HepG2 (cell line): ENCODE results near the gene SIGLEC10. TPM values are rescaled to one million over a fixed set of nuclear protein-coding genes. Genes with fewer than 3 reads are reported as not detected.
A peak's percentile ranks its signal among the peaks of the same experiment; 100 is the strongest.

ENCODE experiments used
- CCAR2 ChIP-seq: fragments of 200-400 bp; formaldehyde crosslinking; optimal IDR thresholded peaks from 2 replicates; pipeline ENCODE3; 2018; ENCODE audit warnings: low read depth, mild to moderate bottlenecking, low read length, moderate library complexity
- DNMT1 ChIP-seq: sonication (generic); formaldehyde crosslinking; IDR thresholded peaks from 2 replicates; pipeline ENCODE4 v1.5.1; 2020; ENCODE audit warnings: mild to moderate bottlenecking, missing genetic modification reagents
- GTF2F1 ChIP-seq: fragments of 150-350 bp; IDR thresholded peaks from 2 replicates; pipeline ENCODE4 v1.6.1; 2014; ENCODE audit warnings: low read length
- HNRNPUL1 ChIP-seq: fragments of 200-400 bp; formaldehyde crosslinking; IDR thresholded peaks from 2 replicates; pipeline ENCODE4 v1.6.1; 2017; ENCODE audit warnings: low read depth, mild to moderate bottlenecking, low read length, moderate library complexity
- HOXA9 ChIP-seq: sonication (generic); formaldehyde crosslinking; IDR thresholded peaks from 2 replicates; pipeline ENCODE4 v1.8.1; 2022; ENCODE audit warnings: missing genetic modification reagents, mild to moderate bottlenecking, moderate library complexity, borderline replicate concordance
- MYNN ChIP-seq: sonication (generic); formaldehyde crosslinking; IDR thresholded peaks from 2 replicates; pipeline ENCODE4 v1.4.0; 2020; ENCODE audit warnings: mild to moderate bottlenecking, low read depth, missing genetic modification reagents
- REPIN1 ChIP-seq: sonication (generic); formaldehyde crosslinking; IDR thresholded peaks from 2 replicates; pipeline ENCODE4 v1.8.0; 2022; ENCODE audit warnings: missing genetic modification reagents, low read depth, mild to moderate bottlenecking, borderline replicate concordance
- TMF1 ChIP-seq: sonication (generic); formaldehyde crosslinking; IDR thresholded peaks from 2 replicates; pipeline ENCODE4 v1.8.1; 2022; ENCODE audit warnings: low read depth, missing genetic modification reagents
- ZNF343 ChIP-seq: sonication (generic); formaldehyde crosslinking; IDR thresholded peaks from 2 replicates; pipeline ENCODE4 v1.4.0; 2020; ENCODE audit warnings: mild to moderate bottlenecking, missing genetic modification reagents
- ZNF468 ChIP-seq: sonication (generic); formaldehyde crosslinking; IDR thresholded peaks from 2 replicates; pipeline ENCODE4 v1.8.0; 2022; ENCODE audit warnings: mild to moderate bottlenecking, moderate library complexity, missing genetic modification reagents
- ZNF543 ChIP-seq: sonication (generic); formaldehyde crosslinking; IDR thresholded peaks from 2 replicates; pipeline ENCODE4 v1.4.0; 2020; ENCODE audit warnings: mild to moderate bottlenecking, missing genetic modification reagents
- ZNF557 ChIP-seq: sonication (generic); formaldehyde crosslinking; IDR thresholded peaks from 2 replicates; pipeline ENCODE4 v1.4.0; 2020; ENCODE audit warnings: missing genetic modification reagents
- ZNF589 ChIP-seq: sonication (generic); formaldehyde crosslinking; conservative IDR thresholded peaks from 2 replicates; pipeline ENCODE4 v1.8.0; 2022; ENCODE audit warnings: mild to moderate bottlenecking, moderate library complexity, missing genetic modification reagents
- ZNF747 ChIP-seq: sonication (generic); formaldehyde crosslinking; IDR thresholded peaks from 2 replicates; pipeline ENCODE4 v1.8.1; 2023; ENCODE audit warnings: missing genetic modification reagents, mild to moderate bottlenecking, borderline replicate concordance
- ZSCAN12 ChIP-seq: sonication (generic); formaldehyde crosslinking; IDR thresholded peaks from 2 replicates; pipeline ENCODE4 v1.9.0; 2021; ENCODE audit warnings: mild to moderate bottlenecking, missing genetic modification reagents
- polyA plus RNA-seq, 8 experiments: library from polyadenylated mRNA; depleted of rRNA in 3 of 8; stranded (reverse) in 7 of 8; unstranded in 1 of 8; fragments of >200 nt; fragmentation: Illumina TruSeq in 4 of 8; extraction: Trizol in 4 of 8; gene quantifications; 2 replicates each; pipeline versions ENCODE4 v1.2.1 to v1.2.3, GENCODE V29; 2011 to 2016; ENCODE audit warnings: low read depth in 4 of 8, missing spikeins in 1 of 8, mixed read lengths in 1 of 8; ENCODE audit not compliant: insufficient read depth in 1 of 8
- total RNA-seq, 5 experiments: library from RNA; depleted of rRNA; stranded (reverse); fragments of >200 nt; fragmentation: Illumina TruSeq; extraction: Trizol; gene quantifications; 2 replicates each; pipeline ENCODE4 v1.2.3, GENCODE V29; 2016; ENCODE audit warnings: low read depth in 1 of 5
- TF ChIP-seq, protein P1 (sequence below): IDR thresholded peaks from 2 replicates; pipeline ENCODE4 v1.6.1; 2016; ENCODE audit warnings: missing biosample characterization, missing genetic modification reagents, low read depth
- TF ChIP-seq, protein P2 (sequence below): sonication (generic); formaldehyde crosslinking; IDR thresholded peaks from 2 replicates; pipeline ENCODE4 v1.8.0; 2022; ENCODE audit warnings: missing genetic modification reagents, mild to moderate bottlenecking, inconsistent platforms, borderline replicate concordance
- TF ChIP-seq, protein P3 (sequence below): sonication (generic); formaldehyde crosslinking; IDR thresholded peaks from 2 replicates; pipeline ENCODE4 v1.4.0; 2020; ENCODE audit warnings: missing genetic modification reagents
- TF ChIP-seq, protein P4 (sequence below): sonication (generic); formaldehyde crosslinking; IDR thresholded peaks from 2 replicates; pipeline ENCODE4 v1.4.0; 2020; ENCODE audit warnings: missing genetic modification reagents, low read depth, mild to moderate bottlenecking, borderline replicate concordance
- TF ChIP-seq, protein P5 (sequence below): sonication (generic); formaldehyde crosslinking; IDR thresholded peaks from 2 replicates; pipeline ENCODE4 v1.5.0; 2020; ENCODE audit warnings: missing genetic modification reagents
- TF ChIP-seq, protein P6 (sequence below): sonication (generic); formaldehyde crosslinking; IDR thresholded peaks from 2 replicates; pipeline ENCODE4 v1.5.1; 2020; ENCODE audit warnings: mild to moderate bottlenecking, missing genetic modification reagents, moderate library complexity

The SIGLEC10 gene
- total and polyA plus RNA-seq, 2 of the 13 experiments (the other 11 are each of a cell fraction or from before 2014, with no cell fraction given): not detected

DNA sequence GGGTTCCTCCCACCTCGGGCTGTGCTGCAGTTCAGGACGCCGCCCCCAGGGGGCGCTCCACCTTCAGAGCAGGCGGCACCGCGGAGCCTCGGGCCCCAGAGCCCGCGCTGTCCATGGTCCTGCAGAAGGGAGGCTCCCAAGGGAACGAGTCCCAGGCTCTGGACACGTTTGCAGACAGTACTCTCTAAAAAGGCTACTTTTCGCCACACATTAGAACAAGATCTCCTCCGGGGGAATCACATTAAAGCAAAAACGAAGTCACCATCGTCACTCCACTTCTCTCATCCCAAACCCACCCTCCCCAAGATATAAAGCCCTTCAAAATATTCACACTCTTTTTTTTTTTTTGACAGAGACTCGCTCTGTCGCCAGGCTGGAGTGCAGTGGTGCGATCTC is 4.6 kb upstream of the SIGLEC10 start (continued):
- TF ChIP-seq ZNF468 (CRISPR knock-in tag): 0 out of 2 replicates have a peak, but pooled peaks have one; percentile 80
- TF ChIP-seq, protein P1, sequence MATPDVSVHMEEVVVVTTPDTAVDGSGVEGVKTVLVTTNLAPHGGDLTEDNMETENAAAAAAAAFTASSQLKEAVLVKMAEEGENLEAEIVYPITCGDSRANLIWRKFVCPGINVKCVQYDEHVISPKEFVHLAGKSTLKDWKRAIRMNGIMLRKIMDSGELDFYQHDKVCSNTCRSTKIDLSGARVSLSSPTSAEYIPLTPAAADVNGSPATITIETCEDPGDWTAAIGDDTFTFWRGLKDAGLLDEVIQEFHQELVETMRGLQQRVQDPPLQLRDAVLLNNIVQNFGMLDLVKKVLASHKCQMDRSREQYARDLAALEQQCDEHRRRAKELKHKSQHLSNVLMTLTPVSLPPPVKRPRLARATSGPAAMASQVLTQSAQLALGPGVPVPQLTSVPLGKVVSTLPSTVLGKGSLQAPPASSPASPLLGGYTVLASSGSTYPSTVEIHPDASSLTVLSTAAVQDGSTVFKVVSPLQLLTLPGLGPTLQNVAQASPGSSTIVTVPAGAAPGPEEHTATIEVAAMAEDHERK (CRISPR knock-in tag): no peak
- peak; percentile 96 for TF ChIP-seq ZNF589 (CRISPR knock-in tag)
- TF ChIP-seq ZNF747: peak; percentile 88
- no peak for TF ChIP-seq CCAR2
- peak; percentile 86 for TF ChIP-seq ZNF543 (CRISPR knock-in tag)
- TF ChIP-seq, protein P2, sequence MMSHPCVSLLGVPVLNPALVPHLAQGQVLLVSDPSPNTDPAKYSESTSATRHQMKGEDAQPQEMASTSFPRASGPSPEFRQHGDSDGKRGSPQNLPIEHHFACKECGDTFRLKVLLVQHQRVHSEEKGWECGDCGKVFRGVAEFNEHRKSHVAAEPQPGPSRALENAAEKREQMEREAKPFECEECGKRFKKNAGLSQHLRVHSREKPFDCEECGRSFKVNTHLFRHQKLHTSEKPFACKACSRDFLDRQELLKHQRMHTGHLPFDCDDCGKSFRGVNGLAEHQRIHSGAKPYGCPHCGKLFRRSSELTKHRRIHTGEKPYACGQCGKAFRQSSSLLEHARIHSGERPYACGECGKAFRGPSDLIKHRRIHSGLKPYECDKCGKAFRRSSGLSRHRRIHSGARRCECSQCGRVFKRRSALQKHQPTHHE (CRISPR knock-in tag): peak; percentile 91
- TF ChIP-seq, protein P3, sequence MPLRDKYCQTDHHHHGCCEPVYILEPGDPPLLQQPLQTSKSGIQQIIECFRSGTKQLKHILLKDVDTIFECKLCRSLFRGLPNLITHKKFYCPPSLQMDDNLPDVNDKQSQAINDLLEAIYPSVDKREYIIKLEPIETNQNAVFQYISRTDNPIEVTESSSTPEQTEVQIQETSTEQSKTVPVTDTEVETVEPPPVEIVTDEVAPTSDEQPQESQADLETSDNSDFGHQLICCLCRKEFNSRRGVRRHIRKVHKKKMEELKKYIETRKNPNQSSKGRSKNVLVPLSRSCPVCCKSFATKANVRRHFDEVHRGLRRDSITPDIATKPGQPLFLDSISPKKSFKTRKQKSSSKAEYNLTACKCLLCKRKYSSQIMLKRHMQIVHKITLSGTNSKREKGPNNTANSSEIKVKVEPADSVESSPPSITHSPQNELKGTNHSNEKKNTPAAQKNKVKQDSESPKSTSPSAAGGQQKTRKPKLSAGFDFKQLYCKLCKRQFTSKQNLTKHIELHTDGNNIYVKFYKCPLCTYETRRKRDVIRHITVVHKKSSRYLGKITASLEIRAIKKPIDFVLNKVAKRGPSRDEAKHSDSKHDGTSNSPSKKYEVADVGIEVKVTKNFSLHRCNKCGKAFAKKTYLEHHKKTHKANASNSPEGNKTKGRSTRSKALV (CRISPR knock-in tag): peak; percentile 90
- TF ChIP-seq ZNF557 (CRISPR knock-in tag): peak; percentile 99
- TF ChIP-seq TMF1: peak; percentile 99
- TF ChIP-seq, protein P4, sequence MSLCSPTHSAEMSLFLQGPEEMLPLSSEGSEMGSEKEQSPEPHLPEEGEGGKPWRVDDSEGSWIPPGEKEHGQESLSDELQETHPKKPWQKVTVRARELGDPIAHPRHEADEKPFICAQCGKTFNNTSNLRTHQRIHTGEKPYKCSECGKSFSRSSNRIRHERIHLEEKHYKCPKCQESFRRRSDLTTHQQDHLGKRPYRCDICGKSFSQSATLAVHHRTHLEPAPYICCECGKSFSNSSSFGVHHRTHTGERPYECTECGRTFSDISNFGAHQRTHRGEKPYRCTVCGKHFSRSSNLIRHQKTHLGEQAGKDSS (CRISPR knock-in tag): peak; percentile 90; the same call in 1 of the 2 replicates
- peak; percentile 96 for TF ChIP-seq REPIN1 (CRISPR knock-in tag)
- no peak for TF ChIP-seq GTF2F1
- TF ChIP-seq ZNF343 (CRISPR knock-in tag): peak; percentile 88
- TF ChIP-seq, protein P5, sequence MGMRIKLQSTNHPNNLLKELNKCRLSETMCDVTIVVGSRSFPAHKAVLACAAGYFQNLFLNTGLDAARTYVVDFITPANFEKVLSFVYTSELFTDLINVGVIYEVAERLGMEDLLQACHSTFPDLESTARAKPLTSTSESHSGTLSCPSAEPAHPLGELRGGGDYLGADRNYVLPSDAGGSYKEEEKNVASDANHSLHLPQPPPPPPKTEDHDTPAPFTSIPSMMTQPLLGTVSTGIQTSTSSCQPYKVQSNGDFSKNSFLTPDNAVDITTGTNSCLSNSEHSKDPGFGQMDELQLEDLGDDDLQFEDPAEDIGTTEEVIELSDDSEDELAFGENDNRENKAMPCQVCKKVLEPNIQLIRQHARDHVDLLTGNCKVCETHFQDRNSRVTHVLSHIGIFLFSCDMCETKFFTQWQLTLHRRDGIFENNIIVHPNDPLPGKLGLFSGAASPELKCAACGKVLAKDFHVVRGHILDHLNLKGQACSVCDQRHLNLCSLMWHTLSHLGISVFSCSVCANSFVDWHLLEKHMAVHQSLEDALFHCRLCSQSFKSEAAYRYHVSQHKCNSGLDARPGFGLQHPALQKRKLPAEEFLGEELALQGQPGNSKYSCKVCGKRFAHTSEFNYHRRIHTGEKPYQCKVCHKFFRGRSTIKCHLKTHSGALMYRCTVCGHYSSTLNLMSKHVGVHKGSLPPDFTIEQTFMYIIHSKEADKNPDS (CRISPR knock-in tag): no peak
- peak; percentile 66; the same call in 1 of the 2 replicates for TF ChIP-seq HOXA9 (CRISPR knock-in tag)
- peak; percentile 96 for TF ChIP-seq MYNN (CRISPR knock-in tag)
- peak; percentile 90; the same call in 1 of the 2 replicates for TF ChIP-seq DNMT1
- no peak for TF ChIP-seq HNRNPUL1
- TF ChIP-seq, protein P6, sequence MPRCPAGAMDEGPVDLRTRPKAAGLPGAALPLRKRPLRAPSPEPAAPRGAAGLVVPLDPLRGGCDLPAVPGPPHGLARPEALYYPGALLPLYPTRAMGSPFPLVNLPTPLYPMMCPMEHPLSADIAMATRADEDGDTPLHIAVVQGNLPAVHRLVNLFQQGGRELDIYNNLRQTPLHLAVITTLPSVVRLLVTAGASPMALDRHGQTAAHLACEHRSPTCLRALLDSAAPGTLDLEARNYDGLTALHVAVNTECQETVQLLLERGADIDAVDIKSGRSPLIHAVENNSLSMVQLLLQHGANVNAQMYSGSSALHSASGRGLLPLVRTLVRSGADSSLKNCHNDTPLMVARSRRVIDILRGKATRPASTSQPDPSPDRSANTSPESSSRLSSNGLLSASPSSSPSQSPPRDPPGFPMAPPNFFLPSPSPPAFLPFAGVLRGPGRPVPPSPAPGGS: peak; percentile 65; the same call in 1 of the 2 replicates
- peak; percentile 99 for TF ChIP-seq ZSCAN12 (CRISPR knock-in tag)
